KOPT-K1 (cell line): ENCODE measurements around the gene NAA10.

ENCODE experiments used
- H3K27ac ChIP-seq: fragments of 200-600 bp; sonication (generic); 2 replicates; pipeline ENCODE4 v1.5.1; 2016; ENCODE audit warnings: antibody characterized with exemption, mild to moderate bottlenecking, low read depth, low read length; ENCODE audit not compliant: poor library complexity, severe bottlenecking
- H3K36me3 ChIP-seq: fragments of 200-600 bp; sonication (generic); 2 replicates; pipeline ENCODE4 v1.5.1; 2017; ENCODE audit warnings: antibody characterized with exemption, mild to moderate bottlenecking, low read length, moderate library complexity; ENCODE audit not compliant: insufficient read depth
- H3K9me3 ChIP-seq: fragments of 200-600 bp; sonication (generic); 2 replicates; pipeline ENCODE4 v1.5.1; 2017; ENCODE audit warnings: antibody characterized with exemption, low read length, mild to moderate bottlenecking; ENCODE audit not compliant: insufficient read depth, poor library complexity, severe bottlenecking

NAA10 gene

DNA sequence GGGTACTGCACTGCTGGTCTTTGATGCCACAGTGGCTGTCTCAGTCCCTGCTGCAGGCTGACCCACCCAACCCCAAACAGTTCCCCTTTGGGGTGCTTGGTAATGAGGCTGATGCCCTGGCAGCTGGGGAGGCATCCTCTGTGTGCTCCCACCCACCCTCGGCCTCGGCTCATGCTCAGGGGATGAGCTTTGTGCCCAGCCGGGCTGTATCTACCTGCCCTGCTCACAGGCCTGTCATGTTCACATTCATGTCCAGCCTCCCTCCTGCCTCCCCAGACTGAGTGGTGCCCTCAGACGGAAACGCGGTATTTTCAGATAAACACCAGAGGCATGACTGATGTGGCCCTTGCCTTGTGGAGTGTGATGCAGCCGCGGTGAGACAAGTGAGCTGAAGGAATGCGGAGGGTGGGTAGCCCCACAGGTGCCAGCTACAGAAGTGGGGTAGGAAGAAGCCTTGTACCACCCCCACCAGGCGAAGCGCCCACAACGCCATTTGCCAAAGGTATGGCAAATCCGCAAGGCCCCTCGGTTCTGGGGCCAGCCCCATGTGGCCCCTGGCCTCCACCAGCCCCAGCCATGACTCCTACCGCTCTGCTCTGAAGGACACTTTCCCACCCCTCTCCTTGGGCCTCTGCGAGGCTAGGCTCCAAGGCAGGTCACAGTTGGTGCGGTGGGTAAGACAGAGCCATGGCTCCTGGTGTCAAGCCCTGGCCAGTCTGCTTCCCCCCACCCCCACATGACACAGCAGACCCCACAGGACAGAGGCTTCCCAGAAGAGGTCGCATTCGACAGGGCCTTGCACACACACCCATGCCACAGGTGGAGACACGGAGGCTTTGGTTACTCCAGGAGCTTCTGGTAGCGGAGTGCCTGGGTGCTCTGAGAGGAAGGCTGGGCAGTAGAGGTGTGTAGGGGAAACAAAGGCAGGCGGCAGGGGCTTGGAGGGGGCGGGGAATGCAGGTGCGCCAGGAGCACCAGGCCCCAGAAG lies 11.4 kb upstream of the NAA10 start:
- no peaks in the 10 kb centered on the region for H3K9me3 ChIP-seq
- H3K36me3 ChIP-seq, result peaks cover 52% of the 10 kb centered on the region
- peak overlapping the region; percentile 6 for H3K27ac ChIP-seq

GRCh38 chrX:153944800-153945150 lies 9.9 kb upstream of the NAA10 start:
- Histone ChIP-seq H3K36me3 (peaks cover 37% of the 10 kb centered on the region; the same call in 1 of the 2 replicates), H3K27ac (peak overlapping the region; percentile 69), H3K9me3 (no peaks in the 10 kb centered on the region)

- H3K9me3 ChIP-seq, result no peaks in the 10 kb centered on the region
- H3K27ac ChIP-seq, result peak within 1 kb of the TSS; percentile 69
- peaks cover 32% of the 10 kb centered on the region; the same call in 1 of the 2 replicates for H3K36me3 ChIP-seq
Observed at GRCh38 chrX:153944140-153944799, 9.4 kb upstream of the NAA10 start, which contains the start of gene RENBP. Gene RENBP, minus strand, starts transcription at chrX:153944643. Its CDS starts 33 bp downstream, at chrX:153944610.

- peaks cover 9% of the 10 kb centered on the region; the same call in 1 of the 2 replicates for H3K36me3 ChIP-seq
- H3K9me3 ChIP-seq, result no peaks in the 10 kb centered on the region
- H3K27ac ChIP-seq, result peak overlapping the region; percentile 67
Observed at GRCh38 chrX:153941336-153942252, 6.8 kb upstream of the NAA10 start.

GRCh38 chrX:153939573-153939972 lies 4.7 kb upstream of the NAA10 start:
- Histone ChIP-seq H3K9me3 (no peaks in the 10 kb centered on the region), H3K27ac (peak overlapping the region; percentile 42), H3K36me3 (no peaks in the 10 kb centered on the region)

DNA sequence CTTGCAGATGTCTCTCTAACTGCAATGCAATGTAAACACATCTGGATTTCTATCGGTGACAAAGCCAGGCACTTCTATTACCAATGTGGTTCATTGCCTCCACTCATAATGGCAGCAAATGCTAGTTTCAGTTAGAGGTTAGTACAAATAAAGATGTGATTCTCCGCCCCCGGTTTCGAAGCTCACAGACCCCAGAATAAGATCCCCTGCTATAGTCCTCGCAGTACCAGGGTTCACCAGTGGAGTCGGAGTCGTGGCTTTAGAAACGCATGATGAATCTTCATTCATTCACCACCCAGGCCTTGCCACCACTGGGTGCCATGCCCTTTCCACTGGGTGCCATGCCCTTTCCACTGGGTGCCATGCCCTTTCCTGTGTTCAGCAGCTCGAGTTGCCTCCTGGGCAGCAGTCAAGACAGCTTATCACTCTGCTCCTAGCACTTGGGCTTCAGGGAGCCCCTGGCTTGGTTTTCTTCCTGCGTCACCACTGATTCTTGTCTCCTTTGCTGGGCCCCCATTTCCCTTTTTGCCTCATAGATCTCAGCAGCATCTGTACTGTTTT lies 3.5 kb upstream of the NAA10 start:
- peaks cover under 1% of the 10 kb centered on the region; the same call in 1 of the 2 replicates for H3K36me3 ChIP-seq

GRCh38 chrX:153937056-153937455 lies 2.2 kb upstream of the NAA10 start:
- H3K36me3 ChIP-seq, result peaks cover 13% of the 10 kb centered on the region
- H3K9me3 ChIP-seq, result no peaks in the 10 kb centered on the region
- H3K27ac ChIP-seq, result no peak overlapping the region

More for the DNA sequence above, 3.5 kb upstream of the NAA10 start:
- peak overlapping the region; percentile 69 for H3K27ac ChIP-seq
- no peaks in the 10 kb centered on the region for H3K9me3 ChIP-seq

GRCh38 chrX:153935326-153935851 lies 552 bp upstream of the NAA10 start:
- no peaks in the 10 kb centered on the region for H3K9me3 ChIP-seq
- peak overlapping the region; percentile 69 for H3K27ac ChIP-seq

DNA sequence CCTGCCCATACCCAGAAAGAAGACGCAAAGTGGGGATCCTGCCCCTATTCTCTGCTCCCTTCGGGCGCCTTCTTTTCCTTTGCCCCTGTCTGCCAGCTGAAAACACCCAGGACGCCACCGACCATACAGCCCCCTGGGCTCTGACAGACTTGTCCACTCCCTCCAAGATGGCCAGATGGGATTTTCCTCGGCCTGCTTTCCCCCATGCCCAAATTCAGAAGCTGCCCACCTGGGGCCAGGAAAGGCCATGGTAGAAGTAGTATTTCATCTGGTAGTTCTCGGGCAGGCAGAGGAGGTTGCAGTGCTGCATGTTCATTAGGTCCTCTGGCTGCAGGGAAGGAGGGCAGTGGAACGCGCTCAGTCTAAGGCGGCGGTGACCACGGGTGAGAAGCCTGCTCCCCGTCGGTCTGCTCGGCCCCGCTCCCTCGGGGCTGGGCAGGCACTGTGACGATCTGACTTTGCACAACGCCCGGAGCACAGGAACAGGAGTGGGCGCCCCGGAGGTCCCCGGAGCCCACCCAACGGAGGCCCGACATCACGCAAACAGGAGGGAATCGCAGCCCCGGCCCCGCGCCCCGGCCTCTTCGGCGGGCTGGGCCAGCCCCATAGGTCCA lies 582 bp downstream of the NAA10 start:
- Histone ChIP-seq H3K9me3 (no peaks in the 10 kb centered on the region), H3K27ac (peak overlapping the region; percentile 86), H3K36me3 (peaks cover 38% of the 10 kb centered on the region)

More at GRCh38 chrX:153935326-153935851, 552 bp upstream of the NAA10 start:
- peaks cover 27% of the 10 kb centered on the region for H3K36me3 ChIP-seq

DNA sequence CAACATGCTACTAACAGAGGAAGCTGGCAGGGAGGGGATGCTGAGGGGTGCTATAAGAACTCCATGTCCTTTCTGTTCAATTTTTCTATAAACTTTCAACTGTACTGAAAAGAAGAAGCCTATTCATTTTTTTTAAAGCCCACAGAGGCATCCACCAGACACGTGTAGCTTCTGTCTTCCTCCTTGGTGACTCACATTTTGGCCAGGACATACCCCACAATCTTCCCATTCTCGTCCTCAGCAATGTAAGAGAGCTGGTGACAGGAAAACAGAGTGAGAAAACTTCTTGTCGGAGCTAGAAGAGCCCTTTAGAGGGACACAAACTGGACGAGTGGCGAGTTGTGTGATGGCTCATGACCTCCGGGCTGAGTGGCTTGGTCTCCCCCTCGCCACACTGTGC lies 1.1 kb downstream of the NAA10 start:
- H3K27ac ChIP-seq, result peak overlapping the region; percentile 86
- peaks cover 40% of the 10 kb centered on the region for H3K36me3 ChIP-seq
- no peaks in the 10 kb centered on the region for H3K9me3 ChIP-seq

- Histone ChIP-seq H3K27ac (peak overlapping the region; percentile 84), H3K9me3 (no peaks in the 10 kb centered on the region), H3K36me3 (peaks cover 40% of the 10 kb centered on the region)
Observed at GRCh38 chrX:153932220-153932915, 2.5 kb downstream of the NAA10 start.

- Histone ChIP-seq H3K36me3 (peaks cover 40% of the 10 kb centered on the region), H3K9me3 (no peaks in the 10 kb centered on the region), H3K27ac (peak overlapping the region; percentile 84)
Observed at GRCh38 chrX:153931748-153932147, 3.1 kb downstream of the NAA10 start.

- Histone ChIP-seq H3K36me3 (peaks cover 40% of the 10 kb centered on the region), H3K9me3 (no peaks in the 10 kb centered on the region), H3K27ac (peak overlapping the region; percentile 84)
Observed at GRCh38 chrX:153931151-153931550, 3.7 kb downstream of the NAA10 start.
